DOHH2 (cell line): ENCODE results near the gene PALM.

Experiments used
- H3F3A ChIP-seq: fragments of 200-600 bp; sonication (generic), shearing (Covaris generic); 2 replicates; pipeline ENCODE4 v1.6.0; 2016; ENCODE audit warnings: antibody characterized with exemption, mild to moderate bottlenecking; ENCODE audit not compliant: control insufficient read depth, insufficient read depth
- H3K27ac ChIP-seq: fragments of 200-600 bp; sonication (generic); 2 replicates; pipeline ENCODE4 v1.5.1; 2014; ENCODE audit warnings: low read depth, mild to moderate bottlenecking, low read length, moderate library complexity
- H3K27me3 ChIP-seq: fragments of 200-600 bp; sonication (generic); 2 replicates; pipeline ENCODE4 v1.6.1; 2014; ENCODE audit warnings: mild to moderate bottlenecking, low read length, mixed read lengths; ENCODE audit not compliant: control insufficient read depth
- H3K36me3 ChIP-seq: fragments of 200-600 bp; sonication (generic); 2 replicates; pipeline ENCODE4 v1.6.1; 2014; ENCODE audit warnings: mild to moderate bottlenecking, low read length, moderate library complexity, mixed read lengths; ENCODE audit not compliant: control insufficient read depth
- H3K4me1 ChIP-seq: fragments of 200-600 bp; sonication (generic); 2 replicates; pipeline ENCODE4 v1.6.1; 2014; ENCODE audit warnings: mild to moderate bottlenecking, low read length, mixed read lengths; ENCODE audit not compliant: control insufficient read depth
- H3K4me2 ChIP-seq: fragments of 200-600 bp; sonication (generic); 2 replicates; pipeline ENCODE4 v1.6.0; 2014; ENCODE audit warnings: mild to moderate bottlenecking, low read length, moderate library complexity
- H3K4me3 ChIP-seq: fragments of 200-600 bp; sonication (generic); 2 replicates; pipeline ENCODE4 v1.5.1; 2014; ENCODE audit warnings: mild to moderate bottlenecking, low read length, mixed read lengths
- H3K79me2 ChIP-seq: fragments of 200-600 bp; sonication (generic); 2 replicates; pipeline ENCODE4 v1.6.1; 2014; ENCODE audit warnings: mild to moderate bottlenecking, low read length, mixed read lengths; ENCODE audit not compliant: control insufficient read depth
- H3K9me2 ChIP-seq: fragments of 200-600 bp; sonication (generic); replicated peaks from 2 replicates; pipeline ENCODE4 v1.6.1; 2014; ENCODE audit warnings: mild to moderate bottlenecking, low read length, mixed read lengths; ENCODE audit not compliant: control insufficient read depth
- H3K9me3 ChIP-seq: fragments of 200-600 bp; sonication (generic); 2 replicates; pipeline ENCODE4 v1.6.1; 2014; ENCODE audit warnings: antibody characterized with exemption, low read length, mixed read lengths; ENCODE audit not compliant: control insufficient read depth, insufficient read depth
- H4K20me1 ChIP-seq: fragments of 200-600 bp; sonication (generic); 2 replicates; pipeline ENCODE4 v1.6.0; 2014; ENCODE audit warnings: low read depth, mild to moderate bottlenecking, antibody characterized with exemption, low read length, moderate library complexity; ENCODE audit not compliant: control insufficient read depth, insufficient read depth
- CTCF ChIP-seq: fragments of 200-600 bp; sonication (generic); IDR thresholded peaks from one replicate; pipeline ENCODE4 v1.5.1; 2014; ENCODE audit warnings: antibody characterized with exemption, mild to moderate bottlenecking, low read depth, low read length; ENCODE audit not compliant: poor library complexity, severe bottlenecking
- EZH2phosphoT487 ChIP-seq: fragments of 200-600 bp; sonication (generic); IDR thresholded peaks from 2 replicates; pipeline ENCODE4 v1.6.1; 2017; ENCODE audit warnings: borderline replicate concordance, mild to moderate bottlenecking, antibody characterized with exemption, low read length, moderate library complexity, mixed read lengths

Gene PALM

GRCh38 chr19:729965-730668 is 21.4 kb downstream of the PALM start:
- Histone ChIP-seq H3K9me2 (no peaks in the 10 kb centered on the region), H3K36me3 (no peaks in the 10 kb centered on the region), H3K4me1 (peaks cover 3% of the 10 kb centered on the region; the same call in 1 of the 2 replicates), H3K4me2 (no peak overlapping the region), H4K20me1 (no peaks in the 10 kb centered on the region), H3K27ac (no peak overlapping the region), H3K79me2 (no peaks in the 10 kb centered on the region), H3F3A (no peaks in the 10 kb centered on the region), H3K4me3 (no peak overlapping the region), H3K27me3 (no peaks in the 10 kb centered on the region), H3K9me3 (no peaks in the 10 kb centered on the region)
- TF ChIP-seq EZH2phosphoT487: no peak
- no peak for TF ChIP-seq CTCF

- TF ChIP-seq CTCF: no peak
- no peak for TF ChIP-seq EZH2phosphoT487
- no peaks in the 10 kb centered on the region for H3K9me2 ChIP-seq
- H3K4me1 ChIP-seq: peaks cover 3% of the 10 kb centered on the region; the same call in 1 of the 2 replicates
Observed at GRCh38 chr19:731000-731399, 22.3 kb downstream of the PALM start.

GRCh38 chr19:732148-733069 is 23.7 kb downstream of the PALM start:
- H3K9me3 ChIP-seq: no peaks in the 10 kb centered on the region
- no peaks in the 10 kb centered on the region for H3K36me3 ChIP-seq
- H3F3A ChIP-seq: no peaks in the 10 kb centered on the region
- H3K27ac ChIP-seq: no peak overlapping the region
- H3K27me3 ChIP-seq: no peaks in the 10 kb centered on the region
- no peak overlapping the region for H3K4me3 ChIP-seq
- peaks cover 3% of the 10 kb centered on the region; the same call in 1 of the 2 replicates for H3K4me1 ChIP-seq
- H3K4me2 ChIP-seq: no peak overlapping the region
- H3K9me2 ChIP-seq: no peaks in the 10 kb centered on the region
- no peak for TF ChIP-seq CTCF
- TF ChIP-seq EZH2phosphoT487: no peak
- H3K79me2 ChIP-seq: no peaks in the 10 kb centered on the region
- no peaks in the 10 kb centered on the region for H4K20me1 ChIP-seq

More at GRCh38 chr19:731000-731399, 22.3 kb downstream of the PALM start:
- Histone ChIP-seq H3K36me3 (no peaks in the 10 kb centered on the region), H3K4me3 (no peak overlapping the region), H3F3A (no peaks in the 10 kb centered on the region), H3K9me3 (no peaks in the 10 kb centered on the region), H3K27ac (no peak overlapping the region), H3K4me2 (no peak overlapping the region), H4K20me1 (no peaks in the 10 kb centered on the region), H3K79me2 (no peaks in the 10 kb centered on the region), H3K27me3 (no peaks in the 10 kb centered on the region)
